Activated CD4-positive, alpha-beta T cell treated with anti-CD3 and anti-CD28 coated beads, Interleukin-2, amount 50 U/mL, for 24 hours (primary cell): ENCODE measurements around the gene PPP1R2B.
"Not testable (repeated sequence)": the region's sequence is repeated elsewhere in the genome, so short reads cannot be mapped to it uniquely, and the experiment has no call there.

Source experiments
- DNase-seq, 2 donors: peaks; one replicate each; pipeline ENCODE4 v3.0.0-alpha.2; 2020; ENCODE audit warnings: low read depth in 1 of 2, low spot score in 1 of 2

PPP1R2B gene

GRCh38 chr5:156850206-156850751, at the start of gene PPP1R2B:
Gene PPP1R2B, plus strand, starts transcription at chr5:156850295. Its CDS starts 268 bp downstream, at chr5:156850563.
- DNase-seq = no peak

GRCh38 chr5:156800929-156801328, 49.2 kb upstream of the PPP1R2B start:
- DNase-seq = no peak

- no peak for DNase-seq
These were observed 47.6 kb upstream of the PPP1R2B start for GRCh38 chr5:156802501-156802900.

GRCh38 chr5:156803404-156803803, 46.7 kb upstream of the PPP1R2B start:
- no peak for DNase-seq

- DNase-seq = no peak
These were observed 37.1 kb upstream of the PPP1R2B start for GRCh38 chr5:156812959-156813358.

GRCh38 chr5:156815988-156816599, 34.0 kb upstream of the PPP1R2B start:
- peak in 1 of 2 donors; percentile 11 for DNase-seq

- no peak for DNase-seq
These were observed 30.6 kb upstream of the PPP1R2B start for GRCh38 chr5:156819537-156819936.

- DNase-seq = no peak
These were observed 30.0 kb upstream of the PPP1R2B start for GRCh38 chr5:156819967-156820581.

- no peak for DNase-seq
These were observed 25.9 kb upstream of the PPP1R2B start for GRCh38 chr5:156824241-156824640.

GRCh38 chr5:156824800-156825199, 25.3 kb upstream of the PPP1R2B start:
- DNase-seq = no peak

GRCh38 chr5:156825688-156826087, 24.4 kb upstream of the PPP1R2B start:
- DNase-seq = no peak

- DNase-seq = no peak
These were observed 23.9 kb upstream of the PPP1R2B start for GRCh38 chr5:156826150-156826549.

GRCh38 chr5:156834916-156835315, 15.2 kb upstream of the PPP1R2B start:
- no peak for DNase-seq

GRCh38 chr5:156835905-156836304, 14.2 kb upstream of the PPP1R2B start:
- no peak for DNase-seq

- no peak for DNase-seq
These were observed 13.2 kb upstream of the PPP1R2B start for GRCh38 chr5:156836846-156837245.

- no peak for DNase-seq
These were observed 11.1 kb upstream of the PPP1R2B start for GRCh38 chr5:156838961-156839360.

GRCh38 chr5:156841737-156842136, 8.4 kb upstream of the PPP1R2B start:
- no peak for DNase-seq

GRCh38 chr5:156846914-156847313, 3.2 kb upstream of the PPP1R2B start:
- DNase-seq = no peak

- not testable (repeated sequence) for DNase-seq
These were observed 1.6 kb upstream of the PPP1R2B start for GRCh38 chr5:156848447-156848846.

GRCh38 chr5:156851880-156852279, 1.8 kb downstream of the PPP1R2B start:
- no peak for DNase-seq

- DNase-seq = not testable (repeated sequence)
These were observed 3.0 kb downstream of the PPP1R2B start for GRCh38 chr5:156853055-156853454.

GRCh38 chr5:156865427-156865826, 15.3 kb downstream of the PPP1R2B start:
- DNase-seq = no peak

GRCh38 chr5:156870498-156870839, 20.4 kb downstream of the PPP1R2B start:
- DNase-seq = no peak
